ENCODE results near the gene C1D. TPM values are rescaled to one million over a fixed set of nuclear protein-coding genes. Genes with fewer than 3 reads are reported as not detected.

C1D gene
- total and polyA plus RNA-seq, 2 of the 4 experiments (the other 2 are of a cell fraction) = 2.7 to 14.3 TPM

GRCh38 chr2:68093634-68094033 is 30.8 kb upstream of the C1D start:
- no peaks in the 10 kb centered on the region for H3K36me3 ChIP-seq (ENCODE audit: control insufficient read depth, insufficient read depth, low read length)
- in situ Hi-C loops (cut with MboI; ENCODE audit: low sequenced_read_pairs) = no loop called here
- no peaks in the 10 kb centered on the region for H4K20me1 ChIP-seq (ENCODE audit: insufficient read depth, low read length)

More at GRCh38 chr2:68093634-68094033, 30.8 kb upstream of the C1D start:
- no peak overlapping the region for H2BK20ac ChIP-seq (ENCODE audit: low read depth, low read length)
- no peak overlapping the region for H3K18ac ChIP-seq (ENCODE audit: low read depth, low read length)
- no peak overlapping the region for H2BK15ac ChIP-seq (ENCODE audit: low read depth, low read length)
- no peak overlapping the region for H2AFZ ChIP-seq (replicated peaks; ENCODE audit: low read length, poor library complexity)
- H3K56ac ChIP-seq (ENCODE audit: extremely low read depth, insufficient read depth, low read length) = no peak overlapping the region
- dilution Hi-C loops (cut with HindIII; ENCODE audit: low sequenced_read_pairs, unreplicated experiment) (no loop called here), intact Hi-C loops (cut with micrococcal nuclease) (no loop called here)
- TF ChIP-seq POLR2A (IDR thresholded peaks at IDR 0.05; ENCODE audit: low read depth, low read length) = no peak
- H3K9me1 ChIP-seq (ENCODE audit: insufficient read depth, low read length) = no peaks in the 10 kb centered on the region
- ChIA-PET CTCF (no interaction called here), POLR2A (ENCODE audit: unreplicated experiment) (no interaction called here)
- no peak overlapping the region for H3K14ac ChIP-seq (replicated peaks; ENCODE audit: low read depth, low read length)
- no peak overlapping the region for H3K4me2 ChIP-seq (ENCODE audit: low read depth, low read length)
- no peak overlapping the region for H3K4me3 ChIP-seq (ENCODE audit: insufficient read depth, low read depth, low read length)
- no peak overlapping the region for H4K8ac ChIP-seq (ENCODE audit: low read depth in 2 of 2, low read length in 2 of 2)
- H4K5ac ChIP-seq (ENCODE audit: low read depth, low read length) = no peak overlapping the region
- no peak overlapping the region for H2BK5ac ChIP-seq (ENCODE audit: low read depth, low read length, poor library complexity, severe bottlenecking)
- no peak overlapping the region for H3K4ac ChIP-seq (ENCODE audit: low read depth, low read length)
- BruUV-seq (replicated peaks) = no TSS peak
- H3K9me3 ChIP-seq (ENCODE audit: control insufficient read depth, insufficient read depth, low read length) = no peaks in the 10 kb centered on the region
- ATAC-seq (ENCODE audit: low read depth) = no peak
- H3K27ac ChIP-seq (ENCODE audit: insufficient read depth, low read length) = no peak overlapping the region
- H3K4me1 ChIP-seq (ENCODE audit: control insufficient read depth, insufficient read depth, low read length) = peaks cover 2% of the 10 kb centered on the region; the same call in 1 of the 2 replicates
- DNase-seq = no peak
- H3K23ac ChIP-seq (ENCODE audit: low read depth, low read length) = no peak overlapping the region
- no CpG with 5 or more reads among the region's 2 CpGs for WGBS, 2 experiments (ENCODE audit: extremely low coverage in 2 of 2, insufficient read length in 1 of 2)
- H3K79me1 ChIP-seq (ENCODE audit: low read depth in 1 of 2, low read length in 2 of 2) = no peaks in the 10 kb centered on the region
- H2BK120ac ChIP-seq (ENCODE audit: low read depth, low read length) = no peak overlapping the region
- H2AK9ac ChIP-seq (replicated peaks; ENCODE audit: low read depth, low read length, poor library complexity) = no peak overlapping the region
- H3K27me3 ChIP-seq (ENCODE audit: control insufficient read depth, insufficient read depth, low read length) = peaks cover 14% of the 10 kb centered on the region
- no peak overlapping the region for H2AK5ac ChIP-seq (ENCODE audit: low read depth, low read length)
- H3K9ac ChIP-seq (ENCODE audit: low read depth, low read length) = no peak overlapping the region
- no peak overlapping the region for H4K91ac ChIP-seq (ENCODE audit: insufficient read depth, low read depth, low read length)
